ENCODE results near the gene RUBCNL.

The RUBCNL gene

GRCh38 chr13:46401432-46401831 lies 14.4 kb upstream of the RUBCNL start:
- TF ChIP-seq CTCF (IDR thresholded peaks at IDR 0.05; ENCODE audit: low read length), result no peak
- TF ChIP-seq EZH2 (IDR thresholded peaks at IDR 0.05; ENCODE audit: borderline replicate concordance, low read length), result no peak
- H3K36me3 ChIP-seq (ENCODE audit: insufficient read depth, low read length), result no peaks in the 10 kb centered on the region
- H3K9ac ChIP-seq (ENCODE audit: low read length), result peak overlapping the region; percentile 60; the same call in 1 of the 2 replicates
- H3K79me2 ChIP-seq (ENCODE audit: insufficient read depth, low read length), result no peaks in the 10 kb centered on the region
- peak overlapping the region; percentile 99 for H3K27ac ChIP-seq (ENCODE audit: low read depth, low read length, poor library complexity, severe bottlenecking)
- no peaks in the 10 kb centered on the region for H3K9me2 ChIP-seq (ENCODE audit: low read depth, low read length)
- H3K9me3 ChIP-seq (ENCODE audit: low read length), result peaks cover 6% of the 10 kb centered on the region; the same call in 1 of the 2 replicates
- H2AFZ ChIP-seq (ENCODE audit: low read length), result no peak overlapping the region
- H3F3A ChIP-seq (ENCODE audit: insufficient read depth, low read length), result peaks cover 19% of the 10 kb centered on the region
- H3K4me1 ChIP-seq (ENCODE audit: insufficient read depth, low read length, severe bottlenecking), result peaks cover 90% of the 10 kb centered on the region
- no peaks in the 10 kb centered on the region for H4K20me1 ChIP-seq (ENCODE audit: insufficient read depth, low read length)
- no peak overlapping the region for H3K4me3 ChIP-seq (ENCODE audit: low read depth, low read length, poor library complexity, severe bottlenecking)
- peak overlapping the region; percentile 52 for H3K4me2 ChIP-seq (ENCODE audit: low read length)
- no peaks in the 10 kb centered on the region for H3K27me3 ChIP-seq (ENCODE audit: insufficient read depth, low read length)

- Histone ChIP-seq H4K20me1 (ENCODE audit: insufficient read depth, low read length) (no peaks in the 10 kb centered on the region), H3K4me2 (ENCODE audit: low read length) (no peak overlapping the region), H3K9me3 (ENCODE audit: low read length) (no peaks in the 10 kb centered on the region), H3K4me3 (ENCODE audit: low read depth, low read length, poor library complexity, severe bottlenecking) (no peak overlapping the region), H3K9ac (ENCODE audit: low read length) (no peak overlapping the region), H3K4me1 (ENCODE audit: insufficient read depth, low read length, severe bottlenecking) (peaks cover 81% of the 10 kb centered on the region), H3K9me2 (ENCODE audit: low read depth, low read length) (no peaks in the 10 kb centered on the region), H3K27ac (ENCODE audit: low read depth, low read length, poor library complexity, severe bottlenecking) (peak overlapping the region; percentile 78), H3K27me3 (ENCODE audit: insufficient read depth, low read length) (no peaks in the 10 kb centered on the region), H3K79me2 (ENCODE audit: insufficient read depth, low read length) (no peaks in the 10 kb centered on the region), H3F3A (ENCODE audit: insufficient read depth, low read length) (peaks cover 13% of the 10 kb centered on the region), H2AFZ (ENCODE audit: low read length) (no peak overlapping the region), H3K36me3 (ENCODE audit: insufficient read depth, low read length) (no peaks in the 10 kb centered on the region)
- TF ChIP-seq CTCF (IDR thresholded peaks at IDR 0.05; ENCODE audit: low read length), result no peak
- TF ChIP-seq EZH2 (IDR thresholded peaks at IDR 0.05; ENCODE audit: borderline replicate concordance, low read length), result no peak
Measured at GRCh38 chr13:46396341-46396740, 9.3 kb upstream of the RUBCNL start.

GRCh38 chr13:46392967-46393366 lies 5.9 kb upstream of the RUBCNL start:
- TF ChIP-seq EZH2 (IDR thresholded peaks at IDR 0.05; ENCODE audit: borderline replicate concordance, low read length) (no peak), CTCF (IDR thresholded peaks at IDR 0.05; ENCODE audit: low read length) (no peak)
- no peaks in the 10 kb centered on the region for H4K20me1 ChIP-seq (ENCODE audit: insufficient read depth, low read length)
- H3K27ac ChIP-seq (ENCODE audit: low read depth, low read length, poor library complexity, severe bottlenecking), result peak overlapping the region; percentile 94
- H3K9me2 ChIP-seq (ENCODE audit: low read depth, low read length), result no peaks in the 10 kb centered on the region
- H3K9ac ChIP-seq (ENCODE audit: low read length), result peak overlapping the region; percentile 58
- H3K79me2 ChIP-seq (ENCODE audit: insufficient read depth, low read length), result peaks cover 10% of the 10 kb centered on the region; the same call in 1 of the 2 replicates
- H3K36me3 ChIP-seq (ENCODE audit: insufficient read depth, low read length), result no peaks in the 10 kb centered on the region
- peak overlapping the region; percentile 22 for H3K4me3 ChIP-seq (ENCODE audit: low read depth, low read length, poor library complexity, severe bottlenecking)
- H2AFZ ChIP-seq (ENCODE audit: low read length), result no peak overlapping the region
- peaks cover 10% of the 10 kb centered on the region; the same call in 1 of the 2 replicates for H3F3A ChIP-seq (ENCODE audit: insufficient read depth, low read length)
- peak overlapping the region; percentile 57 for H3K4me2 ChIP-seq (ENCODE audit: low read length)
- H3K4me1 ChIP-seq (ENCODE audit: insufficient read depth, low read length, severe bottlenecking), result peaks cover 81% of the 10 kb centered on the region
- no peaks in the 10 kb centered on the region for H3K27me3 ChIP-seq (ENCODE audit: insufficient read depth, low read length)
- no peaks in the 10 kb centered on the region for H3K9me3 ChIP-seq (ENCODE audit: low read length)
